ENCODE measurements around the gene RASA3. TPM values are rescaled to one million over a fixed set of nuclear protein-coding genes. Genes with fewer than 3 reads are reported as not detected.

RASA3 gene
- total RNA-seq, 1 experiment from 2014 or later, result 0.95 TPM

- H3K36me3 ChIP-seq (ENCODE audit: control insufficient read depth, insufficient read depth, low read length), result no peaks in the 10 kb centered on the region
- Mint-ChIP-seq H3K9me3 (ENCODE audit: unreplicated experiment) (no peaks in the 10 kb centered on the region), H3K27me3 (ENCODE audit: insufficient read depth, unreplicated experiment) (no peaks in the 10 kb centered on the region), H3K4me1 (ENCODE audit: low read depth, unreplicated experiment) (no peaks in the 10 kb centered on the region), H3K27ac (ENCODE audit: unreplicated experiment) (no peak overlapping the region), H3K4me3 (ENCODE audit: unreplicated experiment) (no peak overlapping the region), H3K36me3 (ENCODE audit: insufficient read depth, unreplicated experiment) (no peaks in the 10 kb centered on the region)
- no peaks in the 10 kb centered on the region for H3K4me1 ChIP-seq
- no TSS peak for BruUV-seq (replicated peaks)
- TF ChIP-seq, protein P1, sequence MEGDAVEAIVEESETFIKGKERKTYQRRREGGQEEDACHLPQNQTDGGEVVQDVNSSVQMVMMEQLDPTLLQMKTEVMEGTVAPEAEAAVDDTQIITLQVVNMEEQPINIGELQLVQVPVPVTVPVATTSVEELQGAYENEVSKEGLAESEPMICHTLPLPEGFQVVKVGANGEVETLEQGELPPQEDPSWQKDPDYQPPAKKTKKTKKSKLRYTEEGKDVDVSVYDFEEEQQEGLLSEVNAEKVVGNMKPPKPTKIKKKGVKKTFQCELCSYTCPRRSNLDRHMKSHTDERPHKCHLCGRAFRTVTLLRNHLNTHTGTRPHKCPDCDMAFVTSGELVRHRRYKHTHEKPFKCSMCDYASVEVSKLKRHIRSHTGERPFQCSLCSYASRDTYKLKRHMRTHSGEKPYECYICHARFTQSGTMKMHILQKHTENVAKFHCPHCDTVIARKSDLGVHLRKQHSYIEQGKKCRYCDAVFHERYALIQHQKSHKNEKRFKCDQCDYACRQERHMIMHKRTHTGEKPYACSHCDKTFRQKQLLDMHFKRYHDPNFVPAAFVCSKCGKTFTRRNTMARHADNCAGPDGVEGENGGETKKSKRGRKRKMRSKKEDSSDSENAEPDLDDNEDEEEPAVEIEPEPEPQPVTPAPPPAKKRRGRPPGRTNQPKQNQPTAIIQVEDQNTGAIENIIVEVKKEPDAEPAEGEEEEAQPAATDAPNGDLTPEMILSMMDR (IDR thresholded peaks at IDR 0.05; ENCODE audit: insufficient read depth in 1 of 2, low read depth in 1 of 2, low read length in 1 of 2, severe bottlenecking in 1 of 2, unreplicated experiment in 1 of 2), result no peak
- CTCF ChIA-PET, result no interaction called here
- H3K9me3 ChIP-seq, result no peaks in the 10 kb centered on the region
- intact Hi-C loops (cut with micrococcal nuclease; ENCODE audit: unreplicated experiment), result no loop called here
- no peaks in the 10 kb centered on the region for H3K27me3 ChIP-seq (replicated peaks; ENCODE audit: control insufficient read depth, insufficient read depth, low read length)
- POLR2A ChIA-PET, result no interaction called here
- DNase-seq, result no peak
- no peak overlapping the region for H3K4me3 ChIP-seq (ENCODE audit: low read depth, low read length)
Measured at GRCh38 chr13:114012141-114012540, 120.3 kb downstream of the RASA3 start.

DNA sequence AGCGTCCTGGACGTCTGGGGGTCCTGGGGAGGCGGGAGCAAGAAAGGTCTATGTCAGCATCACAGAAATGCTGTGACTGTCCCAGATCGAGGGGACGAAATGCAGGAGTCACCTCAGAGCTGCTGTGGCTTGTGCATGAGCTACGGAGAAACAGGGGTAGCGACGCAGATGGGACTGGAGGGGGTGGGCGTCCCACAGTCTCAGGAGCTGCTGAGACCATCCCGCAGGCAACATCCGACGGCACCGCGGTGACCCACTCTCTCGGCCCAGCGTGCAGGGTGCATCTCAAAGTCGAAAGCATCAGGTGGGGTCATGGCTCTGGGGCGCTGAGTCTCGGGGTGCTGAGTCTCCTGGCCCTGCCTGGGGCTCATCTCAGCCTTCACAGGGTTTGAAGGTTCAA, 121.2 kb downstream of the RASA3 start:
- Mint-ChIP-seq H3K27me3 (ENCODE audit: insufficient read depth, unreplicated experiment) (no peaks in the 10 kb centered on the region), H3K9me3 (ENCODE audit: unreplicated experiment) (no peaks in the 10 kb centered on the region), H3K4me3 (ENCODE audit: unreplicated experiment) (no peak overlapping the region), H3K36me3 (ENCODE audit: insufficient read depth, unreplicated experiment) (no peaks in the 10 kb centered on the region), H3K27ac (ENCODE audit: unreplicated experiment) (no peak overlapping the region), H3K4me1 (ENCODE audit: low read depth, unreplicated experiment) (no peaks in the 10 kb centered on the region)
- Histone ChIP-seq H3K36me3 (ENCODE audit: control insufficient read depth, insufficient read depth, low read length) (no peaks in the 10 kb centered on the region), H3K27me3 (replicated peaks; ENCODE audit: control insufficient read depth, insufficient read depth, low read length) (no peaks in the 10 kb centered on the region), H3K4me1 (no peaks in the 10 kb centered on the region), H3K9me3 (no peaks in the 10 kb centered on the region), H3K4me3 (ENCODE audit: low read depth, low read length) (no peak overlapping the region)
- ChIA-PET POLR2A (no interaction called here), CTCF (interaction anchor here (0.6 kb wide), 1 partner anchor 45 kb away, joined by 3 read pairs; no protein-coding TSS in a partner anchor)
- intact Hi-C loops (cut with micrococcal nuclease; ENCODE audit: unreplicated experiment), result no loop called here
- no TSS peak for BruUV-seq (replicated peaks)
- no peak for DNase-seq
- TF ChIP-seq, protein P1 (IDR thresholded peaks at IDR 0.05; ENCODE audit: insufficient read depth in 1 of 2, low read depth in 1 of 2, low read length in 1 of 2, severe bottlenecking in 1 of 2, unreplicated experiment in 1 of 2), result no peak

- Histone ChIP-seq H3K4me1 (no peaks in the 10 kb centered on the region), H3K4me3 (ENCODE audit: low read depth, low read length) (no peak overlapping the region), H3K9me3 (no peaks in the 10 kb centered on the region), H3K36me3 (ENCODE audit: control insufficient read depth, insufficient read depth, low read length) (no peaks in the 10 kb centered on the region), H3K27me3 (replicated peaks; ENCODE audit: control insufficient read depth, insufficient read depth, low read length) (no peaks in the 10 kb centered on the region)
- no peaks in the 10 kb centered on the region for H3K4me1 Mint-ChIP-seq (ENCODE audit: low read depth, unreplicated experiment)
- no peaks in the 10 kb centered on the region for H3K36me3 Mint-ChIP-seq (ENCODE audit: insufficient read depth, unreplicated experiment)
- H3K4me3 Mint-ChIP-seq (ENCODE audit: unreplicated experiment), result no peak overlapping the region
- no TSS peak for BruUV-seq (replicated peaks)
- no peaks in the 10 kb centered on the region for H3K9me3 Mint-ChIP-seq (ENCODE audit: unreplicated experiment)
- H3K27ac Mint-ChIP-seq (ENCODE audit: unreplicated experiment), result no peak overlapping the region
- DNase-seq, result no peak
- ChIA-PET CTCF (interaction anchor here (0.6 kb wide), 1 partner anchor 45 kb away, joined by 3 read pairs; no protein-coding TSS in a partner anchor), POLR2A (no interaction called here)
- H3K27me3 Mint-ChIP-seq (ENCODE audit: insufficient read depth, unreplicated experiment), result no peaks in the 10 kb centered on the region
- intact Hi-C loops (cut with micrococcal nuclease; ENCODE audit: unreplicated experiment), result no loop called here
- TF ChIP-seq, protein P1 (IDR thresholded peaks at IDR 0.05; ENCODE audit: insufficient read depth in 1 of 2, low read depth in 1 of 2, low read length in 1 of 2, severe bottlenecking in 1 of 2, unreplicated experiment in 1 of 2), result no peak
Measured at GRCh38 chr13:114010401-114011101, 121.9 kb downstream of the RASA3 start.
